HG03066 (cell line): ENCODE measurements around the gene STIP1.

Experiments used
- ATAC-seq: cut with Tn5 transposase; IDR thresholded peaks from one replicate; pipeline ENCODE4 v1.9.1; 2021; ENCODE audit warnings: low read depth; ENCODE audit not compliant: unreplicated experiment

STIP1 gene

DNA sequence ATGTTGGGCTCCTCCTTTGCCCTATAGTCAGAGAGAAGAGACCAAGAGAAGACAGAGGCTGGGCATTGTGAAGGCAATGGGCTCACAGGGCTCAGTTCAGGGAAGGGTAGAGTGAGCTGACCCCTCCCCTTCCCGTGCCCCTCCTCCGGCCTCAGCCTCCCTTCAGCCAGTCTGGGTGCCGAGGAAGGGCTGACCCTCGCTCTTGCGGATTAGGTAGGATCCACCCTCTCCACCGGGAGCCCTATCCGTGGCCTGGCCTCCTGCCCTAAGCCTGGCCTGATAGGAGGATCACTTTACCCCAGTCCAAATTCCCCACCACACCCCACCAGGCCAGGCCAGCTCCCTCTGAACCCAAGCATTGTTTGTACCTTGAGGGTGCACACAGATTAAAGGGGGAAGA lies 62.6 kb downstream of the STIP1 start:
- ATAC-seq, result no peak

DNA sequence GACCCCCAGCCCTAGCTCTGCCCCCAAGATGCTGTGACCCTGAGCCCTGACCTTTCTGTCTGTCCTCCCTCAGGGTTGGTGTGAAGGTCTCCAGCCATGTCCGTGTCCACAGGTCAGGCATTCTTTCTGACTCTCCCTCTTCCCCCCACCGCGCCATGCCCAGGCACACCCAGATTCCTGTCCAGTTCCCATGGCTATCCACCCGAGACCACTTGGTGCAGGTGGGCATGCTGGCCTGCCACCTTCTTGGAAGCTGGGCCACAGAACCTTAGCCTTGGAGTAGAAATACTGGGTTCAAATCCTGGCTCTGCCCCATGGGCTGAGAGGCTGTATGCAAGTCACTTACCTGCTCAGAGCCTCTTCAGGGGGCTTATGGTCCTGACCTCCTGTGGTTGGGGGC lies 63.1 kb downstream of the STIP1 start:
- ATAC-seq, result no peak

DNA sequence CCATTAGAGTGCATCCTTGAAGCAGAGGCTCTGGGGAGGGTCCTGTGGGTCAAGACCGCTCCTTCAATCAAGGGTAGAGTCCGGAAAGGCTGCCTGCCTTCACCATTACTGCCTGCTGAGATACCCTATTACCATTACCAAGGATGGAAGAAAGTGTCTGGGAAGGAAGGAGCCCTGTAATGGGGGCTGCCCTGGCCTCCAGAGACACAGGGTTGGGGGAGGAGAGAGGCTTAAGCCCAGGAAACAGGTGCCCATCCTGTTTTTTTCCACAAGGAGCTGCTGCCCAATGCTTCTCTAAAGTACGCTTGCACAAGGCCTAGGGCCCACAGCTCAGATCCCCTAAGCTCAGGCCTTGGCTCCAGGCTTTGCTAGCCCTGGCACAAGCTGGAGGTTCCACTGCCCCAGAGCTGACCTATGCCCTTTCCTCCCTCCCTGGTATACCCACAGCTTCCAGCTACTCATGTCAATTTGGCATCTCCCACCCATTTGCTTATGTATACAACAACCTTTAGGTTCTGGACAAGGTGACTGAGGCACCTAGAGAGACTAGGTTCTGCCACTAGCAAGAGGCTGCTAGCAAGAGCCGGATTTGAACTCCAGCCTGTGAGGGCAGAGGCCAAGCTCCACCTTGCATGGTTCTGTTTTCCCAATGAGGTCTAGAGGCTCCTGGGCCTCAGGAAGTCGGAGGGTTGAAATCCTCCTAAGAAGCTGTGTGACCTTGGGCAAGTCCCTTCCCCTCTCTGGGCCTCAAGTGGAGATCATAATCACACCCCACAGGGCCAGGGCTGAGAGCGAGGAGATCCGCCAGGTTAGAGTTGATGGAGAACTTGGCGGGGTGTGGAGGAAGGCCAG lies 63.8 kb downstream of the STIP1 start:
- ATAC-seq, result no peak

DNA sequence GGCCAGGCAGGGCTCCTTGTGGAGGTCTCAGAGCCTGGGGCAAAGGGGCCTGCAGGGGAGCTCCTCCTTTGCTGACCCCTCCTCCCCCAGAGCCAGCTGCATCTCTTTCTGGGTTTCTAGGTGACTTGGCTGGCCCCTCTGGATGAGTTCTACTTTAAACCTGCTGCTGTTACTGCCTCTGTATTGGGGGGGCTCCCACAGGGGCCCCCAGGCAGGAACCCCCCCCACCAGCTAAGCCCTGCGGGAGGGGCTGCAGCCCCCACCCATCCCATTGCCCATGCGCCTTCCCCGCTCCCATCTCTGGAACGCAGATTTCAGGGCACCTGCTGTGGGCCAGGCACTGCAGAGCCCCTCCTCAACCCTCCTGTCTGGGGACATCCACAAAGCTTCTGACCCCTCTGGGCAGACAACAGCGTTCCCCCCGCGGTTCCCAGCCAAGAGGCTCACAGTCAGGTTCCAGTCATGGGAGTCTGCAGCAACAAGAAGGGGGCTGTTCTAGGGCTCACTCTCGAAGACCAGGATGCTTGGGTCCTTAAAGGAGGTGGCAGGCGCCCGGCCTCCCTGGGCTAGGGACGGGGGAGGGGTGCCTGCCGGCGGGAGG lies 64.5 kb downstream of the STIP1 start:
- no peak for ATAC-seq

DNA sequence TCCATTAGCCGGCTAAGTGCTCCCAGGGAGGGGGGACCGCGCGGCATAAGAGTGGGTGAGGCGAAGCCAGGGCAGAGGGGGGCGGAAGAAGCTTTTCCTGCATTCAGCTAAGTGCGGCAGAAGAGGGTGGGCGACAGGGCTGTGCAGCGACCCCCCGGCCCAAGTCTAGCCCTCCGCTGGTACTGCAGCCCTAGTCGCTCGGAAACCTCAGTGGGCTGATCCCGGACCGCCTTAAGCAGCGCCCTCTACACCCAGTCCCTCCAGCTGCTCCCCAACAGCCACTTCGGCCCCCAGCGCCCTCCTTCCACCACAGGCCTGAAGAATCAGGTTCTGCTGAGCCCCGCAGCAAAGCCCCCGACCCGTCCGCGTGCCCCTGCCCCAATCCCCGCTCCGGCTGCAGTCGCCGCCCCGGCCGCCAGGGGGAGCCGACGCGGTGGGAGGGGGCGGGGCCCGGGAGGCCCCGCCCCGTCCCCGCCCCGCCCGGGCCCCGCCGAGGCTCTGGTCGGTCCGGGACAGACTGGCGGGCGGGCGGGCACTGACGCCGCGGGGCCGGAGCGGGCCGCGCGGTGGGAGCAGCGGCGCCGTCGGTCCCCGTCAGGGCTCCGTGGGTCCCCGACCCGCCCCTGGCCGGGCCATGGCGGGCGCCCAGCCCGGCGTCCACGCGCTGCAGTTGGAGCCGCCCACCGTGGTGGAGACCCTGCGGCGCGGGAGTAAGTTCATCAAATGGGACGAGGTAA lies 65.2 kb downstream of the STIP1 start, which contains the start of gene PLCB3:
PLCB3 (plus strand) TSS at position 515 of the 737 bp plus-strand sequence; CDS start at position 635, 120 bp downstream.
- ATAC-seq, result peak; percentile 48

DNA sequence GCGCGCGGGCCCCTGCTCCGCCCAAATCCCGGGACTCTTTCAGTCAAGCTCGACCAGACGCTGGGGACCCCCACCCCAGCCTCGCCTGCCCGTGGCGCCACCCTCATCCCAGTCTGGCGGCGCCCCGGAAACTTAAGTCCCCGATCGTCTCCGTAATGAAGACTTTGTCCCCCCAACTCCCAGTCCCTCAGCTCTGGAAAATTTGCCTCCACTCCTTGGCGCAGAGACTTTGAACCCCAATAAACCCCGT lies 65.7 kb downstream of the STIP1 start:
- no peak for ATAC-seq

DNA sequence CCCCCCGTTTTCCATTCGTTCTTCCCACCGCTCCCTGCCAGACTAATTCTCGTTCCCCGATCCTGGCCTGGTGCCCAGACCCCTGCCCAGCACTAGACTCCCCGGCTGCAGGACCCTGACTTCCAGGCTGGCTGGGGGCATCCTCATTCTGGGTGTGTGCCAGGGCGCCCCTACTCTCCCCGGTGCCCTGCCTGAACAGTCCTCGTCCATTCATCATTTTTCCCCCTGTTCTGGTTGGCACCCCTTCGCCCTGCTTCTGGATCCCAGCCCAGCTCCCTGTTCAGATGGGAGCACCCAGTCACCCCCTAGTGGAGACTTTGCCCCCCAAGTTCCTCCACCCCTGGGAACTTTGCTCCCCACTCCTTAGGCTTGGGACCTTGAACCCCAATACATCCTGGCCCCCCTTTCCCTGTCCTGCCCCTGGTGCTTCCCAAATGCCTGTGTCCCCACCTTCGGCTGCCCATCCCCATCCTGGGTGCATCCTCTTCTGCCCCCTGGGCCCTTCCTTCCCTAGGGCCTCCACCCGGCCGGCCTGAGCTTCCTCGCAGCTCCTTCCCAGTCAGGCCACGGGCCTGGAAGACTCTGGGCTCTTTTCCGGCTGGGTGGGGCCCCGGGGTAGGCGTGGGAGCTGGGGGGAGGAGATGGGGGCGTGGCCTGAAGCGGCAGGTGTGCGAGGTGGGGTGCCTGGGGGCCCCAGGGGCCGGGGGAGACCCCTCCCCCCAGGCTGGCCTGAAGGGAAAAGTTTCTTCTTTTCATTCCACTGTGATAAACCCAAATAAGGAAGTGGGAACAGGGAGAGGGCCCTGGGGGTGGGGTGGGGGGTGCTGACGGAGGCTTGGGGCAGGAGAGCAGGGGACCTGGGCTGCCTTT lies 66.3 kb downstream of the STIP1 start:
- no peak for ATAC-seq

DNA sequence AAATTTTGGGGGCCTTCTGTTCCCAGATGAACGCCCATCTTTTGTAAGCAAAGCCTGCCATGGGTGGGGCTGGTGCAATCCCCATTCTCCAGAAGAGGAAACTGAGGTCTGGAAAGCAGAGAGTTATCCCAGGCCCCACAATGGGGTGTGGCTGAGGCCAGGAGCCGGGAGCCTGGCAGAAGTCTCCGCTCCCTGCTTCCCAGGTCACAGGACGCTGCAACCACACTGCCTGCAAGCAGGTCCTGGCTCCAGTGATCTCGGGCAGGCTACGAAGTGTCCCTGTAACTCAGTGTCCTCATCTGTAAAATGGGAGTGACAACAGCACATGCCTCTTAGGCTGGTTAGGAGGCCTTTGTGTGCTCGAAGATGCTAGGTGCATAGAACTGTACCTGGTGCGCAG lies 67.1 kb downstream of the STIP1 start:
- no peak for ATAC-seq

DNA sequence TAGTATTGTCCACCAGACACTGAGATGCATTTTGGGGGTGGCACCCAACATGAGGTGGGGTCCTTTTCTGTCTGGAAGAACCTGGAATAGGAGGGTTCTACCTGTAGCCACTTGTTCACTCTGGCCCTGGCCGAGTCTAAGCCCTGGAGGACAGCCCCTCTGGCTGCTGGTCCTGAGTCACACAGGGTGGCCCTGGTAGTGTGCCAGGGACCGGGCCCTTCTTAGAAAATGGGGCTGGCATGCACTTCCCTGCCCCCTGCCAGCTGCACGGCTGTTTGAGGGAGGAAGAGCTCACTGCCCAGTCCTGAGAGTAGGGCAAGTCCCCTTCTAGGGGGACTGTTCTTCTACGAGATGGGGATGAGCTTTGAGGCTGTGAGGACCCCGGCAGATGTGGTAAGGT lies 67.5 kb downstream of the STIP1 start:
- no peak for ATAC-seq
